Hepatocyte (in vitro differentiated cells): ENCODE data around the gene RAB11FIP4. TPM values are rescaled to one million over a fixed set of nuclear protein-coding genes. Genes with fewer than 3 reads are reported as not detected.

ENCODE experiments used
- DNase-seq: peaks from one replicate; pipeline ENCODE4 v3.0.0-alpha.2; 2016; ENCODE audit warnings: low spot score
- H2AFZ ChIP-seq: fragments of 200-600 bp; sonication (generic); 2 replicates; pipeline ENCODE4 v1.6.0; 2016; ENCODE audit warnings: antibody characterized with exemption, mild to moderate bottlenecking
- H3K27ac ChIP-seq: fragments of 200-600 bp; sonication (generic); 2 replicates; pipeline ENCODE4 v1.5.1; 2016; ENCODE audit warnings: mild to moderate bottlenecking
- H3K27me3 ChIP-seq: fragments of 200-600 bp; sonication (generic); 2 replicates; pipeline ENCODE4 v1.6.1; 2016
- H3K36me3 ChIP-seq: fragments of 200-600 bp; sonication (generic); replicated peaks from 2 replicates; pipeline ENCODE4 v1.5.1; 2016; ENCODE audit warnings: low read depth; ENCODE audit not compliant: insufficient read depth
- H3K4me1 ChIP-seq: fragments of 200-600 bp; sonication (generic); 2 replicates; pipeline ENCODE4 v1.5.1; 2016; ENCODE audit warnings: mild to moderate bottlenecking, moderate library complexity; ENCODE audit not compliant: insufficient read depth
- H3K4me2 ChIP-seq: fragments of 200-600 bp; sonication (generic); 2 replicates; pipeline ENCODE4 v1.6.0; 2016
- H3K4me3 ChIP-seq: fragments of 200-600 bp; sonication (generic); 2 replicates; pipeline ENCODE4 v1.5.1; 2016; ENCODE audit warnings: mild to moderate bottlenecking
- H3K79me2 ChIP-seq: fragments of 200-600 bp; sonication (generic); 2 replicates; pipeline ENCODE4 v1.6.0; 2017; ENCODE audit warnings: mild to moderate bottlenecking
- H3K9me2 ChIP-seq: fragments of 200-600 bp; sonication (generic); replicated peaks from 2 replicates; pipeline ENCODE4 v1.6.0; 2017; ENCODE audit warnings: mild to moderate bottlenecking; ENCODE audit not compliant: insufficient read depth
- H3K9me3 ChIP-seq: fragments of 200-600 bp; sonication (generic); 2 replicates; pipeline ENCODE4 v1.5.1; 2016; ENCODE audit warnings: low read depth, mild to moderate bottlenecking
- H4K20me1 ChIP-seq: fragments of 200-600 bp; sonication (generic); 2 replicates; pipeline ENCODE4 v1.6.0; 2016; ENCODE audit warnings: mild to moderate bottlenecking; ENCODE audit not compliant: insufficient read depth, poor library complexity, severe bottlenecking
- CTCF ChIP-seq: fragments of 200-600 bp; sonication (generic); IDR thresholded peaks from 2 replicates; pipeline ENCODE4 v1.5.1; 2016; ENCODE audit warnings: antibody characterized with exemption, mild to moderate bottlenecking; ENCODE audit not compliant: poor library complexity
- EZH2 ChIP-seq: fragments of 200-600 bp; sonication (generic); IDR thresholded peaks from 2 replicates; pipeline ENCODE4 v1.6.1; 2016; ENCODE audit warnings: antibody characterized with exemption, mild to moderate bottlenecking, borderline replicate concordance
- EZH2phosphoT487 ChIP-seq: fragments of 200-600 bp; sonication (generic); IDR thresholded peaks from one replicate; pipeline ENCODE4 v1.6.1; 2018; ENCODE audit warnings: antibody characterized with exemption, mild to moderate bottlenecking, low read depth, moderate library complexity; ENCODE audit not compliant: unreplicated experiment, severe bottlenecking
- WGBS: methylation state at CpG from one replicate; pipeline ENCODE4 v1.1.6; 2016; ENCODE audit warnings: low lambda C conversion rate; ENCODE audit errors: missing lambda C conversion rate; 5-methylcytosine and 5-hydroxymethylcytosine counted together
- polyA plus RNA-seq: library from polyadenylated mRNA; unstranded; fragments of >200 nt; fragmentation: Nextera tagmentation; extraction: Ambion mirVana; gene quantifications from 2 replicates; pipeline ENCODE4 v1.2.1, GENCODE V29; 2016
- total RNA-seq: library from RNA; depleted of rRNA; stranded (reverse); fragments of >200 nt; gene quantifications from 2 replicates; pipeline ENCODE4 v1.2.3, GENCODE V29; 2014

The RAB11FIP4 gene
- total and polyA plus RNA-seq, 2 experiments from 2014 or later = 25.8 to 35.6 TPM

GRCh38 chr17:31397256-31397939 lies 5.9 kb downstream of the RAB11FIP4 start:
- Histone ChIP-seq H4K20me1 (no peaks in the 10 kb centered on the region), H3K79me2 (no peaks in the 10 kb centered on the region), H2AFZ (no peak overlapping the region), H3K9me2 (no peaks in the 10 kb centered on the region), H3K4me2 (no peak overlapping the region), H3K4me1 (no peaks in the 10 kb centered on the region), H3K9me3 (no peaks in the 10 kb centered on the region), H3K4me3 (no peak overlapping the region), H3K36me3 (no peaks in the 10 kb centered on the region), H3K27ac (no peak overlapping the region), H3K27me3 (peaks cover 21% of the 10 kb centered on the region)
- TF ChIP-seq EZH2phosphoT487 = no peak
- TF ChIP-seq EZH2 = no peak
- TF ChIP-seq CTCF = no peak
- DNase-seq = no peak
- 87% methylated on average over 8 of the region's 8 CpGs for WGBS

- TF ChIP-seq EZH2phosphoT487 = no peak
- TF ChIP-seq EZH2 = no peak
- no peak for TF ChIP-seq CTCF
- Histone ChIP-seq H4K20me1 (no peaks in the 10 kb centered on the region), H3K27me3 (peaks cover 8% of the 10 kb centered on the region), H3K27ac (no peak overlapping the region), H3K4me2 (no peak overlapping the region), H3K4me3 (no peak overlapping the region), H3K9me3 (no peaks in the 10 kb centered on the region), H3K36me3 (no peaks in the 10 kb centered on the region), H3K4me1 (no peaks in the 10 kb centered on the region), H3K9me2 (no peaks in the 10 kb centered on the region), H3K79me2 (no peaks in the 10 kb centered on the region), H2AFZ (no peak overlapping the region)
- DNase-seq = no peak
- 90% methylated on average over 19 of the region's 21 CpGs for WGBS
These were observed 7.2 kb downstream of the RAB11FIP4 start for GRCh38 chr17:31398381-31399311.

GRCh38 chr17:31400481-31400950 lies 9.0 kb downstream of the RAB11FIP4 start:
- Histone ChIP-seq H3K4me3 (no peak overlapping the region), H4K20me1 (no peaks in the 10 kb centered on the region), H3K79me2 (no peaks in the 10 kb centered on the region), H3K4me1 (no peaks in the 10 kb centered on the region), H3K9me2 (no peaks in the 10 kb centered on the region), H3K9me3 (no peaks in the 10 kb centered on the region), H3K27me3 (no peaks in the 10 kb centered on the region), H3K27ac (no peak overlapping the region), H3K36me3 (no peaks in the 10 kb centered on the region), H2AFZ (no peak overlapping the region), H3K4me2 (no peak overlapping the region)
- TF ChIP-seq CTCF (no peak), EZH2 (no peak), EZH2phosphoT487 (no peak)
- DNase-seq = no peak
- WGBS = 82% methylated on average over 11 of the region's 11 CpGs
